ENCODE results near the gene CNOT11. TPM values are rescaled to one million over a fixed set of nuclear protein-coding genes. Genes with fewer than 3 reads are reported as not detected.
"Not testable (repeated sequence)": the region's sequence is repeated elsewhere in the genome, so short reads cannot be mapped to it uniquely, and the experiment has no call there.

The CNOT11 gene
- total RNA-seq, 2 experiments from 2014 or later = 39.4 to 46.8 TPM

- CTCF ChIA-PET = interaction anchor here (0.7 to 1.0 kb wide), 3 partner anchors 54 to 193 kb away, joined by 3 to 4 read pairs (median 4); partner anchors contain the start of gene TBC1D8
- H3K4me1 ChIP-seq (ENCODE audit: insufficient read depth, low read length) = peaks cover 10% of the 10 kb centered on the region
- TF ChIP-seq CTCF (IDR thresholded peaks at IDR 0.05) = peak; percentile 69
- H3K4me1 Mint-ChIP-seq (ENCODE audit: low read depth) = peaks cover 14% of the 10 kb centered on the region
- H3K9me3 Mint-ChIP-seq = no peaks in the 10 kb centered on the region
- H3K27ac ChIP-seq (ENCODE audit: low read depth in 1 of 2, low read length in 2 of 2) = peak overlapping the region in 1 of 2 donors; percentile 24
- peak; percentile 92 for ATAC-seq (ENCODE audit: poor library complexity)
- H3K36me3 ChIP-seq (ENCODE audit: insufficient read depth, low read length) = no peaks in the 10 kb centered on the region
- no peaks in the 10 kb centered on the region for H3K27me3 Mint-ChIP-seq
- peak overlapping the region; percentile 85 for H3K27ac Mint-ChIP-seq
- peak overlapping the region; percentile 79 for H3K4me3 Mint-ChIP-seq
- H3K4me3 ChIP-seq (ENCODE audit: low read length) = no peak overlapping the region
- no peaks in the 10 kb centered on the region for H3K36me3 Mint-ChIP-seq (ENCODE audit: low read depth)
- intact Hi-C loops (cut with DNase I, micrococcal nuclease) = loop anchor here (1.0 to 10.0 kb wide), 4 partner anchors 193 to 941 kb away; no protein-coding TSS in a partner anchor
- H3K9me3 ChIP-seq (ENCODE audit: control insufficient read depth in 1 of 2, insufficient read depth in 1 of 2, low read length in 2 of 2) = no peaks in the 10 kb centered on the region
- peak in 13 of 14 experiments; percentile 15 to 77 (median 26) for DNase-seq
- POLR2A ChIA-PET = interaction anchor here (0.6 to 2.1 kb wide), 8 partner anchors 12 to 204 kb away, joined by 3 to 11 read pairs (median 4); partner anchors contain the start of genes CNOT11, RNF149, RPL31 and TBC1D8
- H3K27me3 ChIP-seq (ENCODE audit: control insufficient read depth in 1 of 2, insufficient read depth in 2 of 2, low read length in 2 of 2) = no peaks in the 10 kb centered on the region
Observed at GRCh38 chr2:101205521-101206479, 46.9 kb upstream of the CNOT11 start.

GRCh38 chr2:101208830-101209229 is 43.9 kb upstream of the CNOT11 start:
- Mint-ChIP-seq H3K9me3 (peaks cover 3% of the 10 kb centered on the region), H3K27ac (no peak overlapping the region), H3K27me3 (no peaks in the 10 kb centered on the region), H3K4me1 (ENCODE audit: low read depth) (peaks cover 14% of the 10 kb centered on the region), H3K36me3 (ENCODE audit: low read depth) (no peaks in the 10 kb centered on the region), H3K4me3 (no peak overlapping the region)
- DNase-seq (no peak), ATAC-seq (ENCODE audit: poor library complexity) (no peak)
- no peak for TF ChIP-seq CTCF (IDR thresholded peaks at IDR 0.05)
- no peaks in the 10 kb centered on the region for H3K36me3 ChIP-seq (ENCODE audit: insufficient read depth, low read length)
- intact Hi-C loops (cut with DNase I, micrococcal nuclease) = loop anchor here (10.0 kb wide), 2 partner anchors 604 to 944 kb away; no protein-coding TSS in a partner anchor
- no peaks in the 10 kb centered on the region for H3K9me3 ChIP-seq (ENCODE audit: control insufficient read depth in 1 of 2, insufficient read depth in 1 of 2, low read length in 2 of 2)
- no peak overlapping the region for H3K27ac ChIP-seq (ENCODE audit: low read depth in 1 of 2, low read length in 2 of 2)
- H3K4me1 ChIP-seq (ENCODE audit: insufficient read depth, low read length) = peaks cover 10% of the 10 kb centered on the region
- POLR2A ChIA-PET = no interaction called here
- CTCF ChIA-PET = no interaction called here
- no peak overlapping the region for H3K4me3 ChIP-seq (ENCODE audit: low read length)
- no peaks in the 10 kb centered on the region for H3K27me3 ChIP-seq (ENCODE audit: control insufficient read depth in 1 of 2, insufficient read depth in 2 of 2, low read length in 2 of 2)

- ATAC-seq (ENCODE audit: poor library complexity) = no peak
- no peak overlapping the region for H3K27ac Mint-ChIP-seq
Observed at GRCh38 chr2:101219246-101219645, 33.4 kb upstream of the CNOT11 start.

GRCh38 chr2:101220091-101220490 is 32.6 kb upstream of the CNOT11 start:
- H3K4me3 Mint-ChIP-seq; H3K27me3 ChIP-seq (ENCODE audit: control insufficient read depth in 1 of 2, insufficient read depth in 2 of 2, low read length in 2 of 2); H3K27me3 Mint-ChIP-seq; H3K27ac ChIP-seq (ENCODE audit: low read depth in 1 of 2, low read length in 2 of 2); DNase-seq; H3K27ac Mint-ChIP-seq; H3K36me3 Mint-ChIP-seq (ENCODE audit: low read depth); CTCF ChIA-PET; POLR2A ChIA-PET; ATAC-seq (ENCODE audit: poor library complexity); intact Hi-C loops (cut with DNase I, micrococcal nuclease); H3K4me3 ChIP-seq (ENCODE audit: low read length); H3K36me3 ChIP-seq (ENCODE audit: insufficient read depth, low read length); H3K9me3 ChIP-seq (ENCODE audit: control insufficient read depth in 1 of 2, insufficient read depth in 1 of 2, low read length in 2 of 2); H3K9me3 Mint-ChIP-seq: not testable (repeated sequence)
- peaks cover 16% of the 10 kb centered on the region for H3K4me1 ChIP-seq (ENCODE audit: insufficient read depth, low read length)
- H3K4me1 Mint-ChIP-seq (ENCODE audit: low read depth) = peaks cover 14% of the 10 kb centered on the region

More at GRCh38 chr2:101219246-101219645, 33.4 kb upstream of the CNOT11 start:
- ChIA-PET CTCF (no interaction called here), POLR2A (no interaction called here)
- no peak overlapping the region for H3K27ac ChIP-seq (ENCODE audit: low read depth in 1 of 2, low read length in 2 of 2)
- no peaks in the 10 kb centered on the region for H3K9me3 ChIP-seq (ENCODE audit: control insufficient read depth in 1 of 2, insufficient read depth in 1 of 2, low read length in 2 of 2)
- H3K36me3 Mint-ChIP-seq (ENCODE audit: low read depth) = no peaks in the 10 kb centered on the region
- TF ChIP-seq CTCF (IDR thresholded peaks at IDR 0.05) = no peak
- H3K4me1 Mint-ChIP-seq (ENCODE audit: low read depth) = peaks cover 10% of the 10 kb centered on the region
- H3K27me3 Mint-ChIP-seq = no peaks in the 10 kb centered on the region
- H3K4me1 ChIP-seq (ENCODE audit: insufficient read depth, low read length) = peaks cover 13% of the 10 kb centered on the region
- H3K9me3 Mint-ChIP-seq = no peaks in the 10 kb centered on the region
- no peaks in the 10 kb centered on the region for H3K36me3 ChIP-seq (ENCODE audit: insufficient read depth, low read length)
- DNase-seq = no peak
- no peak overlapping the region for H3K4me3 Mint-ChIP-seq
- H3K4me3 ChIP-seq (ENCODE audit: low read length) = no peak overlapping the region
- intact Hi-C loops (cut with DNase I, micrococcal nuclease) = no loop called here
- H3K27me3 ChIP-seq (ENCODE audit: control insufficient read depth in 1 of 2, insufficient read depth in 2 of 2, low read length in 2 of 2) = no peaks in the 10 kb centered on the region
